Activated CD8-positive, alpha-beta memory T cell treated with anti-CD3 and anti-CD28 coated beads, Interleukin-2, amount 50 U/mL, for 24 hours (primary cell): ENCODE results near the gene DVL3.

Experiments used
- DNase-seq: peaks from one replicate; pipeline ENCODE4 v3.0.0-alpha.2; 2020; ENCODE audit errors: extremely low read depth

DVL3 gene

DNA sequence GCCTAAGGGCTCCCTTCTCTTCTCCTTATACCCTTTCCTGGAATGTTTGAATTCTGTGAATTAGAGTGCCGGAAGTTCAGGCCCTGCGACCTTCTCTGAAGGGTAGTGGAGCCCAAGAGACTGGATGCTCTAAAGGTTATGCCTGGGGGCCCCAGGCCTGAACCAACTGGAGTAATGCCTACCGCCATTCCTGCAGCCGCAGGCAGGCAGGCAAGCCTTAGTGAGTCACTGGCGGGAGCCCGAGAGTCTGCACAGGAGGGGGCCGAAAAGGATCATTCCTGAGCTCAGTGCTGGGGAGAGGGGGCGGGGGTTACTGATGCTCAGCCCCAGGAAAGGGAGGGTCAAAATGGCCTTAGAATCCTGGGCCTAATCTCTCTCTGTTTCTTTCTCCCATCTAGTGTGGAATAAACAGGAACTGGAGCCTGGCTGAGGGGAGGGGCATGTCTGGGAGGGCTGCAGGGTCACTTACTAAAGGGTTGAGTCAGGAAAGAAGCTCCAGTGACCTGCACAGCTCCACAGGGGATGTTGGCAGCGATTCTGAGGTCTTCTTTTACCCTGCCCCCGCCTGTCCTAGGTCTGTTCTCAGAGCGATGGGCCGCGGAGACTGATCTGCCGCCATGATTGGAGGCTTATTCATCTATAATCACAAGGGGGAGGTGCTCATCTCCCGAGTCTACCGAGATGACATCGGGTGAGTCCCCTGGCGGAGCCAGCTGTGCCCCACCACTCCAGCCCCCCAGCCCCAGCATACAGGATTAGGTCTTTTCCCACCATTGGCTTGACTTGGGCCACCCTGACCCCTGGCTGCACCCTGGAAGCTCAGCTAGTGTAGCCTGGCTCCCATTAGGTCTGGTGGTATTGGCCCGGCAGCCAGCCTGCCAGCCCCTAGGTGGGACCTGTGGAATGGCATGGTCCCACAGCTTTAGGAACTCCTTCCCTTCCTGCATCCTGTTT lies 21.5 kb downstream of the DVL3 start:
- no peak for DNase-seq

DNA sequence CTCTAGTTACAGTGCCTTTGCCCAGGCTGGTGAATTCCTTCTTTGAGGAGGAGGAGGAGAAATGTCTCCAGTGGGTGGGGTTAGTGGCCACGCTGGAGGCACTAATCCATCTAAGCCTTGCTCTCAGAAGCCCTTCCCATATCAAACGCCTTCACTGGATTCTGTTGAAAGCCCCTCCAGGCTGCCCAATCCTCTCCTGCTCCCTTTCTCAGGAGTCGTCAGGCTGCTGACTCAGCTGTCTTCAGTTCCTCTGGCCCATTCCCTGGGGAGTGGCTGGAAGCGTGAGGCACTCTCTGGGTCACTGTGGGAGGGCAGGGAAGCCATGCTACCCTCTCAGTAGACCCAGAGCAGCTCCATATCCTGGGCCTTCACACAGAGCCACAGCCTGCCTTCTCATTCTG lies 22.2 kb downstream of the DVL3 start:
- no peak for DNase-seq

DNA sequence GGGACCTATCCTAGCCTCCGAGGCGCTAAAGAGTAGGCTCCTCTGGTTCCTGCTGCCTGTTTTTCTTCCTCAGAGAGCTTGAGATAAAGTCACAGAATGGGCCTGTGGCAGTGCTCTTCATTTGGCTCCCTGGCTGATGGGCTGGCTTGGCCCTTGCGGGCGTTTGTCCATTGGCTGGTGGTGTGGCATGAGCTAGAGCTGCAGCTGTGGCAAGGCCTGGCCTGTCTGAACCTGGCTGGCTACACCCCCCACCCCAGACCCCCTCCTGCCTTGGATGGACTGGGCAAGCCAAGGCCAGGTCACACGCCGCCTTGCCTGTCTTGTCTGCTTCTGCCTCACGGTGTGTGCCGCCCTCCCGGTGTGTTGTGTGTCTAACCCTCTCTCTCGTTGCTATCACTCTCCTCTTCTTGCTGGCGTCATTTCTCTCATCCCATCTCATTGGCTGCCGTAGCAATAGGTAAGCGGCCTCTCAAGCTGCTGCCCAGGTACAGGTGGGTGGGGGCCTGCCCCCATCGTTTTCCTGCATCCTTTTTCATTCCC lies 22.7 kb downstream of the DVL3 start:
- DNase-seq, result no peak

DNA sequence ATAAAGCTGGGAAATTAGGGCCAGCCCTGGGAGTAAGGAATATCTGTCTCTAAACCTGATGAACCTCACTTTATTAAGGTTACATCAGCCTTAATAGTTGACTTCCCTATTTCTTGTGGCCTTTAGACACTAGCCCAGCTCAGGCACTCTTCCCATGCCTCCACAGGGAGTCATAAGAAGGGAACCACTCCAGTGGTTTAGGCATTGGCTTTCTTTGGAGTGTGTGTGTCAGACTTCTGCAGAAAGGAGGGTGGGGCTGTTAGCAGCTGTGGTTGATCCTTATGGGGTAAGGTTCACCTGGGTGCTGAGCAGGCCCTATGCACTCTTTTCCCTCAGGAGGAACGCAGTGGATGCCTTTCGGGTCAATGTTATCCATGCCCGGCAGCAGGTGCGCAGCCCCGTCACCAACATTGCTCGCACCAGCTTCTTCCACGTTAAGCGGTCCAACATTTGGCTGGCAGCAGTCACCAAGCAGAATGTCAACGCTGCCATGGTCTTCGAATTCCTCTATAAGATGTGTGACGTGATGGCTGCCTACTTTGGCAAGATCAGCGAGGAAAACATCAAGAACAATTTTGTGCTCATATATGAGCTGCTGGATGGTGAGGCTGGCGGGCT lies 23.5 kb downstream of the DVL3 start:
- DNase-seq, result no peak

DNA sequence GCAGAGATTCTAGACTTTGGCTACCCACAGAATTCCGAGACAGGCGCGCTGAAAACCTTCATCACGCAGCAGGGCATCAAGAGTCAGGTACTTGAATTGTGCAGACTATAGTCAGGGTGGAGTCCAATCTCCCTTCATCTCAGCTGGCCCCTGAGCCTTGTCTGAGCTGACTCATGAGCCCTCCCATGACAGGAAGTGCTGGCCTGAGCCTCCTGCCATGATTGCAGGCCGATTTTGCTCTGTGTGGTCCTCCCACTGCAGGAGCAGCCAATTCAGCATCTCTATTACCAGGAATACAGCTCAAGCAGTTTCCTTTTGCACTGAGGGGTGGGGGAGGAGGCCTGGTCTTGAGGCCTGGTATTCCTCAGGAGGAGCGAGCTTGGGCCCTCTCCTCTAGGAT lies 25.0 kb downstream of the DVL3 start:
- no peak for DNase-seq

DNA sequence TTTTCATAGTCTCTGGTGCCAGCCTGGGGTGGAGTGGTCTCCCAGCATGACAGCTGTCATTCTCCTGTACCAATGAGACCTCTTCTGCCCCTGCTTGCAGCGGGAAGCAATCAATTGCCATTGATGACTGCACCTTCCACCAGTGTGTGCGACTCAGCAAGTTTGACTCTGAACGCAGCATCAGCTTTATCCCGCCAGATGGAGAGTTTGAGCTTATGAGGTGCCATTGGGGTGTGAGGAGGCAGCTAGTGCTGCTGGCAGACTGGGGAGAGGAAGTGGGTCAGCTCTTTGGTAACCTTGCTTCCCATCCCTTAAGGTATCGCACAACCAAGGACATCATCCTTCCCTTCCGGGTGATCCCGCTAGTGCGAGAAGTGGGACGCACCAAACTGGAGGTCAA lies 26.4 kb downstream of the DVL3 start:
- no peak for DNase-seq

DNA sequence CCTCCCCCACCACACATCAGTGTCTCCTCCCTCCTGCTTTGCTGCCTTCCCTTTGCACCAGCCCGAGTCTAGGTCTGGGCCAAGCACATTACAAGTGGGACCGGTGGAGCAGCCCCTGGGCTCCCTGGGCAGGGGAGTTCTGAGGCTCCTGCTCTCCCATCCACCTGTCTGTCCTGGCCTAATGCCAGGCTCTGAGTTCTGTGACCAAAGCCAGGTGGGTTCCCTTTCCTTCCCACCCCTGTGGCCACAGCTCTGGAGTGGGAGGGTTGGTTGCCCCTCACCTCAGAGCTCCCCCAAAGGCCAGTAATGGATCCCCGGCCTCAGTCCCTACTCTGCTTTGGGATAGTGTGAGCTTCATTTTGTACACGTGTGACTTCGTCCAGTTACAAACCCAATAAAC lies 28.5 kb downstream of the DVL3 start:
- DNase-seq, result no peak

DNA sequence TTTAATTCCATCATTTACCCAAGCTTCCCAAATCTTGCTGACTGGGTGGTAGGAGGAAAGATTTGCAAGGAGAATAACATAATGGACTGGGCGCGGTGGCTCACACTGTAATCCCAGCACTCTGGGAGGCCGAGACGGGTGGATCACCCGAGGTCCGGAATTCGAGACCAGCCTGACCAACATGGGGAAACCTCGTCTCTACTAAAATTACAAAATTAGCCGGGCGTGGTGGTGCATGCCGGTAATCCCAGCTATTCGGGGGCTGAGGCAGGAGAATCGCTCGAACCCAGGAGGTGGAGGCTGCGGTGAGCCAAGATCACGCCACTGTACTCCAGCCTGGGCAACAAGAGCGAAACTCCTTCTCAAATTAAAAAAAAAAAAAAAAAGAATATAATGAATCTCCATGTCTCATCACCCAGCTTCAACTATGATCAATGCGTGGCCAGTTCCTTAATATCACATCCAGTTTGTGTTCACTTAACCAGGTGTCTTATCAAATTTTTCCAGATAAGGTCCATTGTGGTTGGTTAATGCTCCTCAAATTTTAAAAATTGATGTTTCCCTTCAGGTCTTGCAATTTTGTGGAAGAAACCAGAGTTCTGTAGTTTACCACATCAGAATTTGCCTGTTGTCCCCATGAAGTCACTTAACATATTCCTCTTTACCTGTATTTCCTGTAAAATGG lies 29.5 kb downstream of the DVL3 start:
- DNase-seq, result no peak

DNA sequence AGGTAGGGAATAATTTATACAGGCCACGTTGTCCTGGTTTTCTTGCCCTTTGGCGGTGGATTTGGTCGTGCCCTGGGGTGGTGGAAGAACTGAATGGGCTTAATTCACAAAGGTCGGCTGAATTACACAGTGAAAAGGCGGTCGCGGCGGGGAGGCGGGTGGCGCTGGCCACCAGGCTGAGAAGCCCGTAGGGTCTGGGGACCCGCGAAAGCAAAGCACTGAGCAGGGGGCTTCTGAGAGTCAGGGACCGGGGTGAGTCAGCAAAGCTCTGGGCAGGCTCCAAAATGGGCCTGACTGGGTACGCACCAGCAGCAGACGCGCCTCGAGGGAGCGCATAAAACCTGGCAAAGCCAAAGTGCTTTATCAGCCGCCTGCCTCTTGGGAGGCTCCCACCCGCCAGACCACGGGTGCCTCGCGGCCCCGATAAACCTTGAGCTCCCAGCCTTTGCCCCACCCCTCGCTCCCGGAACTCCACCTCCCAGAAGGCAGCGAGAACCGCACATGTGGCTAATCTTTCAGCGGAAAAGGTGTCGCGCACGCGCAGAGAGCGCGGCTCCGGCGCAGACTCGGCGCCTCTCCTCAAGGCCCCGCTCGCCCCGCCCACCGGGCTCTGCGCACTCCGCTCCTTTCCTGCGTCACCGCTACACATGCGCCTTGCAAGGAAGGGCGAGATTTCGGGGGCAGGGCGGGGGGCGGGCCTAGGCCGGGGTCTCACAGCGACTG lies 30.4 kb downstream of the DVL3 start:
- DNase-seq, result peak; percentile 95

DNA sequence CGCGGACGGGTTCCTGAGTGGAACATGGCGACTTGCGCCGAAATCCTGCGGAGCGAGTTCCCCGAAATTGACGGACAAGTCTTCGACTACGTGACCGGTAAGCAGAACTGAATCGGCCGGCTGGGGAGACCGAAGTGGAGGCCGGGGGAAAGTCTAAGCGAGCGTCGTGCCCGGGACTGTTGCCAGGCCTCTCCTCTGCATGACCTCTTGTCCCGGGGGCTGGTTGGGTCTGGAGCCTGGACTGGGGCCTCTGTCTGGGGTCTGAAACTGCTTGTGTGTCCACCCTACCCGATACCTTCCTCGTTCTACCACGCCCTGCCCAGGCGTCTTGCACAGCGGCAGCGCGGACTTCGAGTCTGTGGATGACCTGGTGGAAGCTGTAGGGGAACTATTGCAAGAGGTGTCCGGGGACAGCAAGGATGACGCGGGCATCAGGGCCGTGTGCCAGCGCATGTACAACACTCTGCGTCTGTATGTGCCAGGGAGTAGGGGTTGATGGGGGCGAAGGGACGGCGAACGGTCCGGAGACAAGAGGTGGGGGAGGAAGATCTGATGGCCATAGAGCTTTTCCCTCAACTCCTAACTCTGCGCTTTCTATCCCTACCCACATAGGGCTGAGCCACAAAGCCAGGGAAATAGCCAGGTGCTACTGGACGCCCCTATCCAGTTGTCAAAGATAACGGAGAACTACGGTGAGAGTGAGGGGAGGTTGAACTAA lies 31.2 kb downstream of the DVL3 start, which contains the start of gene ABCF3:
ABCF3 (plus strand) TSS at position 16 of the 718 bp plus-strand sequence; CDS start at position 25, 9 bp downstream.
- no peak for DNase-seq

DNA sequence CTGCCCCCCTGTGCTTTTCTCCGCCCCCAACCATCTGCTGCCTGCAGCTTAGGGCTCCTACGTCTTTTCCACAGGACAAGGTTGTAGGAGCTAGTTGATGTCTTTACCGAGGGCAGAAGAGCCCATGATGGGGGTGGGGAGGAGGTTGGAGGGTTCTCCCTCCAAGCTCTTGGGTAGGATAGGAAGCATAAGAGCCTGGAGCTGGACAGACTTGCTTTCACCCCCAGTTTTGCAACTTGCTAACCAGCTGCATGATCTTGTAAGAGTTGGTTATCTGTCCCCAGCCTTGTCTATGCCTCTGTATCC lies 31.7 kb downstream of the DVL3 start:
- no peak for DNase-seq

DNA sequence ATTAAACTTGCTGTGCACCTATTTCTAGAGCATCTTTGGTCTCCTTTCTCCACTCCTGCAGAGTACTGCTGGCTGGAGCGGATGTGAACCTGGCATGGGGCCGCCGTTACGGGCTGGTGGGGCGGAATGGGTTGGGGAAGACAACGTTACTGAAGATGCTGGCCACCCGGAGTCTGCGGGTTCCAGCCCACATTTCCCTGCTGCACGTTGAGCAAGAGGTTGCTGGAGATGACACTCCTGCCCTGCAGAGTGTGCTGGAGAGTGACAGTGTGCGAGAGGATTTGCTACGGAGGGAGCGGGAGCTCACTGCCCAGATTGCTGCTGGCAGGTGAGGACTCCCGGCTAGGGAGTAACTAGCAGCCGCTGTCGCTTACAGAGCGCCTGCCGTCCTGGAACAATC lies 32.9 kb downstream of the DVL3 start:
- no peak for DNase-seq

DNA sequence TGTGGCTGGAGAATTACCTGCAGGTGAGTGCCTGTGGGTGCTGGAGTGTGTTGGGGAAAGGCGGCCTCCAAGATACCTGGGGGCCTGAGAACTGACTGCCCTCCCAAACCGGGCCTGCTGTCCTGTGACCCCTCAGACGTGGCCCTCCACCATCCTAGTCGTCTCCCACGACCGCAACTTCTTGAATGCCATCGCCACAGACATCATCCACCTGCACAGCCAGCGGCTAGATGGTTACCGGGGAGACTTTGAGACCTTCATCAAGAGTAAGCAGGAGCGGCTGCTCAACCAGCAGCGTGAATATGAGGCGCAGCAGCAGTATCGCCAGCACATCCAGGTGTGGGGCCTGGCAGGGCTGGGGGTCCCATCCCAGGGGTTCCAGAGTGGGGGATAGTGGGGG lies 34.2 kb downstream of the DVL3 start:
- no peak for DNase-seq

DNA sequence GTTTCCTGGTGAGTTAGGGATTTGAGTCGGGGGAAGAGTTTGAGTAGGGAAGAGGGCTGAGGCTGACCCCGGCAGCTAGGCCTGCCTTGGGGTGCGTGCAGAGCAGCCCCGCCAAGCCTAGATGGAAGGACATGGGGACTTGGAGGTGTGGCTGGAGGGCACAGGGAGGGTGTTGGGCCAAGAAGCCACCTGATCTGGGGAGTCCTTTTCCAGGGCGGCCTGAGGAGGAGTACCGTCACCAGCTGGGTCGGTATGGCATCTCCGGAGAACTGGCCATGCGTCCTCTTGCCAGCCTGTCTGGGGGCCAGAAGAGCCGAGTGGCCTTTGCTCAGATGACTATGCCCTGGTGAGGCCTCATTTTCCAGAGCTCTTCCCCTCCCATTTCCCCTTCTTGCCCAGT lies 37.7 kb downstream of the DVL3 start:
- DNase-seq, result no peak

DNA sequence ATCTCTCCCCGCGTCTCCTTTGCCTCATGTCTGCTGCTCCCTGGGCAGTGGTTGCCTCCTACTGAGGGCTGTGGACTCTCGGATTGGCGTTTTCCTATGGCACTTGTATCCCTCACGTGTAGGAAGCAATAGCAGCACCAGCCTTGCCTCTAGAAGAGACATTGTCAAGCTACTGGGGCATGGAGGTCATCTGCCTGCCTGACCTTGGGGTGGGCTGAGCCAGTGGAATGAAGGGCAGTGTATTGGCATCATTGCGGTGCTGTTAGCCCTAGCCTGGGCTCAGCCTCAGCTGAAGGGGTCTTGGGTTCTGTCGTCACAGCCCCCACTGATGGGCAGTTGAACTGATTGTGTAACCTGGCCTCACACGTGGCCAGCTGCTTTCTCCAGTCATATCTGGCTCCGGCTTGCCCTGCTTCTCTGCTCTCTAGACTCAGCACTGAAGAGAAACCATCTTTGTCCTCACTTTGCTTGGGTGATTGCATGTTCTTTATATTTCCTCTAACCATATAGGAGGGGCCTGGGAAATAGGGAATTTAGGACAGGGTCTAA lies 38.9 kb downstream of the DVL3 start:
- no peak for DNase-seq

DNA sequence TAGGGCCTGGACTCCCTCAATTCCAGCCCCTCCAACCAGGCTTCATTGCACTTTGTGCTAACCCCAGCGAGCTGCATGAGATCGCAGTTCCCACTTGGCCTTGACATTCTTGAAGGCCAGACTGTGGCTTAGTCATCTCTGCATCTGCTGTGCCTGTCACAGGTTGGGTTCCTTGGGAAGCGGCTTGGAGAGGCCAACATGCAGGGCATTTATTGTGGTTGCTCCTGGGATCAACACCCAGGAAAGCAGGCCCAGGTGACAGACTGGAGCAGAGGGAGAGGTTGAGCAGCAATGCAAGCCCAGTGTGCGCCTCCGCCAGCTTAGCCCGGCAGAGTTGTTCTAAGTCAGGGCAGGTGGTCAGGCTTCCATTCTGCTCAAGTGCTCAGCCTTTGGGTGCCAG lies 41.4 kb downstream of the DVL3 start:
- no peak for DNase-seq

DNA sequence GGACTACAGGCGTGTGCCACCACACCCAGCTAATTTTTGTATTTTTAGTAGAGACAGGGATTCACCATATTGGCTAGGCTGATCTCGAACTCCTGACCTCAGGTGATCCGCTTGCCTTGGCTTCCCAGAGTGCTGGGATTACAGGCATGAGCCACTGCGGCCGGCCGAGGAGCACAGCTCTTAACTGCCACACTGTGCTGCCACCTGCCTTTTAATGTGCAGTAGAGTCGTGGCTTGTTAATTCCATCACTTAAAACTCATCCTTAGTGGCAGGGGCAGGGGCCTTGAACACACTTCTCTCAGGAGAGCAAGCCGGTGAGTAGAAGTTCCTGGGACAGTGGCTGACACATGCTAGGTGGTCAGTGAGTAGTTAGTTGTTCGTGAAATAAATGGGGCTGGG lies 43.3 kb downstream of the DVL3 start:
- DNase-seq, result no peak

DNA sequence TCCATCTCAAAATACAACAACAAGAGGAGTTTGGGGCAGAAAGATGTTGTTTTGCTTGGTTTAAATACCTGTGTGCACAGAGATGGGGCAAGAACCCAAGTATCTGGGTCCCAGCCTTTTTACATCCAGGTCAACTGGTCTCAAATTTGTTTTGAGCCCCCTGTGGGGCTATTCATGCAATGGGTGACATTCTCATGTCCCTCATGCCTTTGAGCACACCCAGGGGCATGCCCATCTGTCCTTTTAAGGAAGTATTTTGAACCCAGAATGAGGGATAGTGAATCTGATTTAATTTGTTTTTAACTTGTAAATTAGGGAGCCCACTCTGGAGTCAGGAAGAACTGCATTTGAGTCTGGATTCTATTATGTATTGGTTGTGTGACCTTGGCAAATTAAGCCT lies 45.6 kb downstream of the DVL3 start:
- no peak for DNase-seq

DNA sequence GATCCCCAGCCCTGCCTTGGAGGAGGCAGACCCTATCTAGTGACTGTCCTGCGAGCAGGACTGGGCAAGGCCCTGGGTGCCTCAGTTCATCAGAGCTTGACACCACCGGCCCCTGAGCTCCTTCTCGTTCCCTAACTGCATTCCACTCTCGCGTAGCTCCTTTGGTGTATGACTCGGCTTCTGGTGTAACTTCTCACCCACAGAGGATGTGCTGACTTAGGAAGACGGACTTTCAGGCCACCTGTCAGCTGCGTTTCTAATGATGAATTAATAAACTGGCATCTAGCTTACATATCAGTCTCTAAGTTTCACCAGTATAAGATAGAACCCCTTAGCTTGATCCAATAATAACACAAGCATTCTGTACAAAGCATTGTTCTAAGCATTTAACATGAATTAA lies 48.3 kb downstream of the DVL3 start:
- no peak for DNase-seq

DNA sequence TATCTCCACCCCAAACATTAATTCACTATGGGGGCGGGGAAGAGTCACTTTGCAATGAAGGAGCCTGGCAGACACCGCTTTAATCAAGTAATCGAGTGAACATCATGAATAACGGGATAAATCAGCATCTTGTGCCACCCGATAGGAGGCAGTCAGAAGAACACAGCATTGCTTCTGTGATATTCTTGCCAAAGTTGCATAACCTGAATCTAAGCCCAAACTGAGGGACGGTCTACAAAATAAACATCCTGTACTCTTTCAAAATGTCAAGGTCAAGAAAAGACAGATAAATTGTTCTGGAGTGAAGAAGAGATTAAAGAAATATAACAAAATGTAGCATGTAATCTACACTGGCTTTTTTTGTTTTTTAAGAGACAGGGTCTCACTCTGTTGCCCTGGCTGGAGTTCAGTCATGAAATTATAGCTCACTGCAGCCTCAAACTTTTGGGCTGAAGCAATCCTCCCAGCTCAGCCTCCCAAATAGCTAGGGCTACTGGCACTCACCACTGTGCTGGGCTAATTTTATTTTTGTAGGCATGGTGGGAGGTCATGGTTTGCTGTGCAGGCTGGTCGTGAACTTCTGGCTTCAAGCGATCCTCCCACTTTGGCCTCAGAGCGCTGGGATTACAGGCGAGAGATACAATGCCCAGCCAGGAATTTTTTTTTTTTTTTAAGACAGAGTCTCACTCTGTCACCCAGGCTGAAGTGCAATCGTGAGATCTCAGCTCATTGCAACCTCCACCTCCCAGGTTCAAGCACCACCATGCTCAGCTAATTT lies 54.2 kb downstream of the DVL3 start:
- DNase-seq, result no peak
